Peyer's patch (tissue), 4 donors: ENCODE data around the gene APBB3.

ENCODE experiments used
- CTCF ChIP-seq, 6 experiments: fragments of 450-650 bp in 4 of 6; fragments of 200-600 bp in 2 of 6; sonication (generic) in 1 of 6; IDR thresholded peaks; one replicate each; pipeline ENCODE4 v1.5.1; 2017 to 2019; ENCODE audit warnings: antibody characterized with exemption in 6 of 6, mild to moderate bottlenecking in 3 of 6, moderate library complexity in 1 of 6
- POLR2A ChIP-seq, 2 donors: fragments of 450-650 bp; IDR thresholded peaks; one replicate each; pipeline ENCODE4 v1.5.1; 2017; ENCODE audit warnings: antibody characterized with exemption in 2 of 2, mild to moderate bottlenecking in 2 of 2, moderate library complexity in 2 of 2

GRCh38 chr5:140540227-140540626 is 24.2 kb downstream of the APBB3 start:
- TF ChIP-seq CTCF (IDR thresholded peaks at IDR 0.05) (no peak), POLR2A (IDR thresholded peaks at IDR 0.05) (no peak)
